T-helper 2 cell treated with Interferon-gamma antibody and Interleukin-4, amounts not matched to agents 5 μg/mL and 100 μg/mL, for 36 hours (primary cell): ENCODE data around the gene FMN1.

Source experiments
- DNase-seq: peaks from one replicate; pipeline ENCODE4 v3.0.0; 2021; ENCODE audit warnings: low spot score
- H3K27ac Mint-ChIP-seq: one replicate; pipeline ENCODE4 v1.8.0; 2021; ENCODE audit warnings: mild to moderate bottlenecking, mixed read lengths
- H3K27me3 Mint-ChIP-seq: one replicate; pipeline ENCODE4 v1.8.0; 2021; ENCODE audit warnings: low read depth, mixed read lengths
- H3K36me3 Mint-ChIP-seq: one replicate; pipeline ENCODE4 v1.8.0; 2021; ENCODE audit warnings: low read depth, mixed read lengths
- H3K4me1 Mint-ChIP-seq: one replicate; pipeline ENCODE4 v1.8.0; 2021; ENCODE audit warnings: low read depth, mixed read lengths
- H3K4me3 Mint-ChIP-seq: one replicate; pipeline ENCODE4 v1.8.0; 2022; ENCODE audit warnings: mild to moderate bottlenecking, moderate library complexity, mixed read lengths
- H3K9me3 Mint-ChIP-seq: one replicate; pipeline ENCODE4 v1.8.0; 2021; ENCODE audit warnings: mixed read lengths

Gene FMN1

DNA sequence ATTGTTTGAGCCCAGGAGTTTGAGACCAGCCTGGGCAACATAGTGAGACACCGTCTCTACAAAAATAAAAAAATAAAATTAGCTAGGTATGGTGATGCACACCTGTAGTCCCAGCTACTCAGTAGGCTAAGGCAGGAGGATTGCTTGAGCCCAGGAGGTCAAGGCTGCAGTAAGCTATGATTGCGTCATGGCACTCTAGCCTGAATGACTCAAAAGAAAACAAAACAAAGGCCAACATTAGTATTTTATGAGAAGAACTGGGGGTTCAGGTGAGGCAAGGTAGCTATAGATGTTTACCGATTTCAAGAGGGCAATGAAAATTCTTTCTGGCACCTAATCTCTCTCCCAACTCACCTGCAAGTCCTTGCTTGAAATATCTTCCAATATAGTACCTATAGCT lies 399.5 kb downstream of the FMN1 start:
- Mint-ChIP-seq H3K27ac (no peak overlapping the region), H3K27me3 (peaks cover 18% of the 10 kb centered on the region), H3K4me1 (no peaks in the 10 kb centered on the region), H3K4me3 (no peak overlapping the region), H3K36me3 (no peaks in the 10 kb centered on the region), H3K9me3 (no peaks in the 10 kb centered on the region)
- DNase-seq: no peak

DNA sequence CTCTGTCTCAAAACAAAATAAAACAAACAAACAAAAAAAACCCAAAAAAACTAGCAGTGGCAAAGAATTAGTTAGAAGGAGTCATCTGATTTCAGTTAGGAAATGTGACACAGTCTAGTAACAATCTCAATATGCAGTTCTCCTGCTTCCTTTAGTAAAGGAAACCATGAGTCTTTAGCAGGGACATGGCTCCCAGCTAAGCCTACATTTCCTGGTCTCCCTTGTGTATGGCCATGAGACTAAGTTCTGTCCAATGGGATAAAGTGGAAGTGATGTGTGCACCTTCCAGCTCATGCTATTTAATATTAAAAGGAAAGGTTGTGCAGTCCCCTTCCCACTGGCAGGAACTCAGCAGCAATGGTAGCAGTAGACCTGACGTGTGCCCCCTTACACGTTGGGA lies 402.1 kb downstream of the FMN1 start:
- H3K36me3 Mint-ChIP-seq: no peaks in the 10 kb centered on the region
- H3K9me3 Mint-ChIP-seq: no peaks in the 10 kb centered on the region
- no peak overlapping the region for H3K27ac Mint-ChIP-seq
- no peak for DNase-seq
- no peak overlapping the region for H3K4me3 Mint-ChIP-seq
- peaks cover 10% of the 10 kb centered on the region for H3K27me3 Mint-ChIP-seq
- H3K4me1 Mint-ChIP-seq: no peaks in the 10 kb centered on the region

DNA sequence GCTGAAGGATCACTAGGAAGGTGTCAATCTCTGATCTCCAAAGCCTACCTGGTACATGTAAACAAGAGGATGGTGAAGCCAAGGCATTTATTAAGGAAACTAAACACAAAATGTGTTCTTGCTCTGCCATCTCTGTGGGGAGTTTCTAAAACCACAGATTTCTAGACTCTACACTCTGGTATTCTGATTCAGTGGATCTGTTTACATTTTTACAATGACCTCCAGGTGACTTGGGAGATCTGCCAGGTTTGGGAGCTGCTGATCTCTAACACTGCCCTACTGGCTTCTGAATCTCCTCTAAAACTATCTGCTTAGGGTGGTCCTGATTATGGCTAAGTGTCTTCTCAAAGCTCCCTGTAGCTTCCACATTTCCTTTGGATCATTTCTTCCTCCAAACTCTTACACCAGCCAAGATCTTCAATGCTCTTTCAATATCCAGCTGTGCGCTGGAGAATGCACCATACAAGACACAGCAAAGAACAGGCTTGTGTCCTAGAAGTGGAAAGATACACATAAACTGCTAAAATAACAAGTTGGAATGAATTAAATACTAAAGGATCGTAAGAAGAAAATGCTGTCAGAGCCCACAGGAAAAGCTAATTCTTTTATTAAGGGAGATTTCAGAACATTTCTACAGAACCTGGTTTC lies 404.0 kb downstream of the FMN1 start:
- Mint-ChIP-seq H3K27me3 (peaks cover 13% of the 10 kb centered on the region), H3K36me3 (no peaks in the 10 kb centered on the region), H3K9me3 (no peaks in the 10 kb centered on the region), H3K4me3 (no peak overlapping the region), H3K27ac (no peak overlapping the region), H3K4me1 (no peaks in the 10 kb centered on the region)
- no peak for DNase-seq

DNA sequence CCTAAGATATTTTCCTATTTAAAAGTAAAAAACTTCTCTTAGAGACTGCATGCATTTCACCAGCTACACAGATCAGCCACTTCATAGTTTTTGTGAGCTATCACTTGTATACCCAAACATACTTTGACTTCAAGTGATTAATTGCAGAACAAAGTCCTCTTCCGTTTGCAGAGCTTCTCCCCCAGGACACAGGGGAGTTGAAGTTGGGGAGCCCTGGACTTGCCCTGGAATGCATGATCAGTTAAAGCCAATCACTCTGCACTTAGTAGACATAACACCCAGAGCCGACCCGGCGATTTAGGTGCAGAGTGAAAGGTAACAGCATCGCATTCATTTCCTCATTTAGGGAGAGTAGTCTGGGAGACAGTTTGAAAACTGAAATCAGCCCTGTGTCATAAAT lies 406.6 kb downstream of the FMN1 start:
- no peaks in the 10 kb centered on the region for H3K4me1 Mint-ChIP-seq
- H3K4me3 Mint-ChIP-seq: no peak overlapping the region
- H3K9me3 Mint-ChIP-seq: no peaks in the 10 kb centered on the region
- no peaks in the 10 kb centered on the region for H3K36me3 Mint-ChIP-seq
- H3K27me3 Mint-ChIP-seq: peaks cover 13% of the 10 kb centered on the region
- no peak for DNase-seq
- H3K27ac Mint-ChIP-seq: no peak overlapping the region

DNA sequence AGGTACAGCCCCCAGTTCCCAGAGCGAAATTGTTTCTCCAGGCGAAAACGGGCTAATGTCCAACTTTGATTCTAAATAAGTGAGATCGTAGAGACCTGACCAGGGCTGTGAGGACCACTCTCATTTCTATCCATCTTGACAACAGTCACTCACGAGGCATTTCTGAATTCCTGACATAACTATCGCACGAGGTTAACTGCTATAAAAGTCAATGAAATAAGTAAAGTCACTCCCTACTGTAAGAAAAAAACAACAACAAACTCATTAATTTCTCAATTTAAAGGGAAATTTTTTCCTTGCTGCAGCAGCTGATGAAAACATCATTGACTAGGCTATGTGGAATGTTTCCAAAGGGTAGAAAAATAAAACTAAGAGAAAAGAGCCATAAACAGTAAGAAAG lies 407.6 kb downstream of the FMN1 start:
- Mint-ChIP-seq H3K36me3 (no peaks in the 10 kb centered on the region), H3K4me1 (no peaks in the 10 kb centered on the region), H3K9me3 (no peaks in the 10 kb centered on the region), H3K27me3 (peaks cover 11% of the 10 kb centered on the region), H3K27ac (no peak overlapping the region), H3K4me3 (no peak overlapping the region)
- DNase-seq: no peak

DNA sequence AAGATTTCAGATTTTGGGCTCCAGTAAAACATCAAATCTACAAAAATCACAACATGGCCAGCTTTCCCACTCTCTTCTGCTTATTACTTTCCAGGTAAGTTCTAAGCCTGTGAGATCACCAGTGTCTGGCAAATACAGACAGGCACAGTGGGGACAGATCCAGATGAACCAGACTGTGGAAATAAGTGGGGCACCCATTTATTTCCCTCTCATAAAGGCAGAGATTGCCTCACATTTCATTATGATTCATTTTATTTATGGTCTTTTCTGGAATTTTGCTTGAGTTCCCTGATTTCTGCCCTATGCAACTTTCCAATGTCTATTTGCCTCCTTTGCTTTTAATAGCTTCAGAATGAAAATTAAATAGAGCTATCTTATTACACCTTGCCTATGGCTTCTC lies 409.9 kb downstream of the FMN1 start:
- DNase-seq: no peak
- Mint-ChIP-seq H3K4me1 (no peaks in the 10 kb centered on the region), H3K36me3 (no peaks in the 10 kb centered on the region), H3K4me3 (no peak overlapping the region), H3K27ac (no peak overlapping the region), H3K9me3 (no peaks in the 10 kb centered on the region), H3K27me3 (peaks cover 6% of the 10 kb centered on the region)

DNA sequence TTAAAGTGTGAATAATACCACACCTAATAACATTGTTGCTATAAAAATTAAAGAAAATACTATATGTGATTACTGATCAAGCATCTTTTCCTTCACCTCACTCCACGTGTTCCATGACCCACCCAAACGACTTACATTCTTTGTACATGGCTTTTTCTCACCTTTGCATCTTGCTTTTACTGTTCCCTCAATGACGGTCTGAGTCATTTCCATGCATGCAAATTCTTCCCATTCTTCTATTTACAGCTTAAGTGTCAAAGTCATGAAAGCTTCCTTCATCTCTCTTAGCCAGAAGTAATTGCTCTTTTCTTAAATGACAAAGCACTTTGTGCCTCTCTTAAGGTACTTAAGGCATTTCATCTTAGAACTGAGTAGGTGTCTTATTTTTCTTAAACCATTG lies 412.7 kb downstream of the FMN1 start:
- H3K27me3 Mint-ChIP-seq: peaks cover 6% of the 10 kb centered on the region
- no peak overlapping the region for H3K27ac Mint-ChIP-seq
- no peak for DNase-seq
- H3K4me1 Mint-ChIP-seq: no peaks in the 10 kb centered on the region
- H3K9me3 Mint-ChIP-seq: no peaks in the 10 kb centered on the region
- no peak overlapping the region for H3K4me3 Mint-ChIP-seq
- no peaks in the 10 kb centered on the region for H3K36me3 Mint-ChIP-seq

DNA sequence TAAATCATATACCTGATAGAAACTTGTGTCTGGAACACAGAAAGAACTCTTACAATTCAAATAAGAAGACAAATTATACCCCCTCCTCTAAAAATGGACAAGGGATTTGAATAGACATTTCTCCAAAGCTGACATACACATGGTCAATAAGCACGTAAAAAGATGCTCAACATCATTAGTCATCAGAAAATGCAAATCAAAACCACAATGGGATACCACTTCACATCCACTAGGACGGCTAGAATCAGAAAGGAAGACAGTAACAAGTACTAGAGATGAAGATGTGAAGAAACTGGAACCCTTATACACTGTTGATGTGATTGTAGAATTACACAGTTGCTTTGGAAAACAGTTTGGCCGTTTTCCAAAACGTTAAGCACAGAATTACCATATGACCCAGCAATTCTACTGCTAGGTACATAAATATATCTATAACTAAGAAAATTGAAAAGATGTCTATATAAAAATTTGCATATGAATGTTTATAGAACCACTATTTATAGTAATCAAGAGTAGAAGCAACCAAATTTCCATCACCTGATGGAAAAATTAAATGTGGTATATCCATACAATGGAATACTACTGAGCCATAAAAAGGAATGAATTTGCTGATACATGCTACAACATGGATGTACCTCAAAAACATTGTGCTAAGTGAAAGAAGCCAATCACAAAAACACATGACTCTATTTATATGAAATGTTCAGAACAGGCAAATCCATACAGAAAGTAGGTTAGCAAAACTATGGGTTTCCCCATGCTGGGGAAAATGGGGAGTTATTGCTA lies 415.9 kb downstream of the FMN1 start:
- Mint-ChIP-seq H3K4me1 (no peaks in the 10 kb centered on the region), H3K27me3 (peaks cover 2% of the 10 kb centered on the region), H3K27ac (no peak overlapping the region), H3K36me3 (no peaks in the 10 kb centered on the region), H3K9me3 (no peaks in the 10 kb centered on the region), H3K4me3 (no peak overlapping the region)
- no peak for DNase-seq

DNA sequence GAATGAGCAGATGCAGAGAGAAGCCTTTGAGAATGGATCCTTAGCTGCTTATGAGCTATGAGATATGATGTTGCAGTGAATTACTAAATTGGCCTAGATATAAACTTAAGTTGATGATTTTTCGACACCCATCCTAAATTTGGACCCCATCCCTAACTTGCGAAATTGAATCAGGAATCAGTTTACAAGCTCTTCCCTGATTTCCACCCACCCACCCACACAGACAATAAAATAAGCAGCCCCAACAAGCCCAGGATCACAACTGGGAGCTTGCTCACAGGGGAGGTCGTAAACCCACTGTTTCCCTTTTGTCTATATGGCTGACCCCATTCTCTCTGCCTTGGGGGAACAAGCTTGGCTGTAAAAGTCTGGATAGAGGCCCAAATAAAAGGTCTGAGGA lies 419.4 kb downstream of the FMN1 start:
- no peak overlapping the region for H3K4me3 Mint-ChIP-seq
- H3K36me3 Mint-ChIP-seq: no peaks in the 10 kb centered on the region
- no peak overlapping the region for H3K27ac Mint-ChIP-seq
- no peaks in the 10 kb centered on the region for H3K4me1 Mint-ChIP-seq
- H3K27me3 Mint-ChIP-seq: peaks cover 2% of the 10 kb centered on the region
- no peak for DNase-seq
- no peaks in the 10 kb centered on the region for H3K9me3 Mint-ChIP-seq

DNA sequence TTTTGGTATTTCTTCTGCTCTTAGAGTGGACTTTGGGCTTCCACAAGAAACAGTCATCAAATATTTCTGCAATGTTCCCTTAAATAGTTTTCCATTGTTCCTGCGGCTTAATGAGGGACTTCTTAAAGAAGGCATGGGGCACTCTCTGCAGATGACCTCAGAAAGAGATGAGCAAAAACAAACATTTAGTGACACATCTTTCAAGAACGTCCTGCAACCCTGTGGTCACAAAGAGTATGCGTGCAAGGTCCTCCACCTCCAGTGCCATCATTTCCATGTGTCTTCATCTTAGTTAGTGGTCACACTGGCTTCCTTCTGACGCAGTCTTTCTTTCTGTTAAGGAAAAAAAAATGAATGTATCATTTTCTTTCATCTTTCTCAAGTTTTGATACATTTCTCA lies 420.5 kb downstream of the FMN1 start:
- Mint-ChIP-seq H3K27me3 (peaks cover 2% of the 10 kb centered on the region), H3K36me3 (no peaks in the 10 kb centered on the region), H3K9me3 (no peaks in the 10 kb centered on the region), H3K4me3 (no peak overlapping the region), H3K27ac (no peak overlapping the region), H3K4me1 (no peaks in the 10 kb centered on the region)
- DNase-seq: no peak

DNA sequence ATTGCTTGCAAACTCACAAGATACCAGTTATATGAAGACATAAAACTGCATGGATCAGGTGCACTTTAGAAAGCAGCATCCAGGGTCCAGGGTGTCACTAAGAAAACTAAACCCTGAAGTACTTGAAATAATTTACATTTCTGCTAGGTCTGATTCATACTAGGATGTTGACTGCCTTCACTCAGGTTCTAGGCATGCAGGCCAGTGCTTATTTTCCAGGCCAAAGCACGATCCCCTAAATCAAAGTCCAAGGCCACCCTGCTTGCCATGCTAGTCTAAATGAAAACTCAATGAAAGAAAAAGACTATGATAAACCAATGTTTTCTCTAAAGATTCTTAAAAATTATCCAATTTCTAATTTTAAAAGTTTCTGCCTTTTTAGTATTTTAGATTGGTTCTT lies 427.3 kb downstream of the FMN1 start:
- no peak overlapping the region for H3K27ac Mint-ChIP-seq
- H3K4me3 Mint-ChIP-seq: no peak overlapping the region
- no peaks in the 10 kb centered on the region for H3K9me3 Mint-ChIP-seq
- peaks cover 2% of the 10 kb centered on the region for H3K27me3 Mint-ChIP-seq
- no peaks in the 10 kb centered on the region for H3K36me3 Mint-ChIP-seq
- no peak for DNase-seq
- no peaks in the 10 kb centered on the region for H3K4me1 Mint-ChIP-seq

DNA sequence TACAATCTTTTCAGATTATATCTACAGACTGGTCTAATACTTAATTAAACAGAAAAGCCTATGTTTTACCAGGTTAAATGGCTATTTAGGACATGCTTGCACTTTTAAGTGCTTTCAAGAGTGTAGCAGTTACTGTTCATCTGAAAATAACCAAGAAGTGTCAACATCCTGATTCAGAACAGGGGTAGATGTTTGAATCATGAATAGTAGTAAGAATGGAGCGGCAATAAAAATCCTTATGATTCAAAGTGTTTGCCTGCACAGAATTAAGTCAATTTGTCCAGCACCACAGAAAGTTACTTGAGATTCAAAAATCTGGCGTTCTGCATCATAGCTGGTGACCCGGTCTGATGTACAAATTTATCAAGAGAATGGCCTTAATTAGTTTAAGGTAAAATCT lies 428.4 kb downstream of the FMN1 start:
- no peaks in the 10 kb centered on the region for H3K36me3 Mint-ChIP-seq
- H3K4me1 Mint-ChIP-seq: no peaks in the 10 kb centered on the region
- no peak overlapping the region for H3K4me3 Mint-ChIP-seq
- no peak for DNase-seq
- H3K27me3 Mint-ChIP-seq: peaks cover 2% of the 10 kb centered on the region
- H3K9me3 Mint-ChIP-seq: no peaks in the 10 kb centered on the region
- no peak overlapping the region for H3K27ac Mint-ChIP-seq

DNA sequence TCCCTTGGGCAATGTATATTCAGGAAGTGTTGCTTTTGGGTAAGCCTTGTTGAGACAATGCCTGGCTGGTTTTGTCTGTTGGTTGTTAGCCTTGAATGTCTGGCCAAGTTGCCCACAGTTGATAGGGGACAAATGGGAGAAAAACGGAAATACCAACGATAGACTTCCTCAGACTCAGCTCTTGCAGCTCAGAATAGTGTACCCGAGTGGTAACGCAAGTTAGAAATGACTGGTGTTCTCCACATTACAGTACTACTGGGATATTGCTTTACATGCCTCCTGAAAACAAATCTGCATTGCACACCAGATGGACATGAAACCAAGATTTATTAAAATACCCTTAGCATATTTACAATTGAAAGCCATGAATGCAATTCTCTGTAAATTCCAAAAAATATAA lies 429.3 kb downstream of the FMN1 start:
- DNase-seq: no peak
- Mint-ChIP-seq H3K27ac (no peak overlapping the region), H3K27me3 (peaks cover 9% of the 10 kb centered on the region), H3K9me3 (no peaks in the 10 kb centered on the region), H3K36me3 (no peaks in the 10 kb centered on the region), H3K4me1 (no peaks in the 10 kb centered on the region), H3K4me3 (no peak overlapping the region)

DNA sequence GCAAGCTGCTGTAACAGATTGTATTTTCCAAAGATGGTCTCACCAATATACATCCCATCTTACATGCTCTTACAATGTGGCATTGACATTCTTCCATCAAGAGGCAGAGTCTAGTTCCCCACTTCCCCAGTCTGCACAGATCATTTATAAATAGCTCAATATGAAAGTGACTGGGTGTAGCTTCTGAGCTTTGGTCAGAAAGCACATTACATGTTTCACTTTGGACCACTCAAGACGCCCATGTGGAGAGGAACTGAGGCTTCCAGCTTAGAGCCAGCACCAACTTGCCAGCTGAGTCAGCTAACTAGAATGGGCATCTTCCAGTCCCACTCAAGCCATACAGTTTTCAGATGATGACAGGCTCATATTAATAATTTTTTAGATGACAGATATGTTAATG lies 431.2 kb downstream of the FMN1 start:
- Mint-ChIP-seq H3K27me3 (peaks cover 8% of the 10 kb centered on the region), H3K9me3 (no peaks in the 10 kb centered on the region)

DNA sequence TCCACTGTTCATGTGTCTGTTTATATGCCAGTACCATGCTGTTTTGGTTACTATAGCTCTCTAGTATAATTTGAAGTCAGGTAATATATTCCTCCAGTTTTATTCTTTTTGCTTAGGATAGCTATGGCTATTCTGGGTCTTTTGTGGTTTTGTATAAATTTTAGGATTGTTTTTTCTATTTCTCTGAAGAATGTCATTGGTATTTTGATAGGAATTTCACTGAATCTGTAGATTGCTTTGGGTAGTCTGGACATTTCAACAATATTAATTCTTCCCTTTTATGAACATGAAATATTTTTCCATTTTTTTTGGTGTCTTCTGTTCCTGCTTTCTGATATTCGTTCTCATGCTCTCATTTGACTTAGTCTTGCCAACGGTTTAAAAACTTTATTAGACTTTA lies 437.1 kb downstream of the FMN1 start:
- Mint-ChIP-seq H3K36me3 (no peaks in the 10 kb centered on the region), H3K27ac (no peak overlapping the region), H3K27me3 (peaks cover 23% of the 10 kb centered on the region), H3K9me3 (no peaks in the 10 kb centered on the region), H3K4me3 (no peak overlapping the region), H3K4me1 (no peaks in the 10 kb centered on the region)
- no peak for DNase-seq

More for the DNA sequence above, 431.2 kb downstream of the FMN1 start:
- Mint-ChIP-seq H3K4me1 (no peaks in the 10 kb centered on the region), H3K36me3 (no peaks in the 10 kb centered on the region), H3K4me3 (no peak overlapping the region), H3K27ac (no peak overlapping the region)
- DNase-seq: no peak
